ENCODE measurements around the gene LRMDA. TPM values are rescaled to one million over a fixed set of nuclear protein-coding genes. Genes with fewer than 3 reads are reported as not detected.

The LRMDA gene
- total RNA-seq, 5 donors from 2014 or later (not counting 1 experiment from before 2014, with no cell fraction given) = 0.30 to 1.2 TPM; not detected in 3

- Histone ChIP-seq H3K27me3 (replicated peaks in 1 of 2; ENCODE audit: control insufficient read depth in 2 of 2, extremely low read depth in 1 of 2, insufficient read depth in 2 of 2, low read length in 1 of 2) (peaks cover 0 to 4% of the 10 kb centered on the region in 2 experiments), H3K4me1 (ENCODE audit: control insufficient read depth in 1 of 2, extremely low read depth in 1 of 2, insufficient read depth in 2 of 2, low read length in 2 of 2) (no peaks in the 10 kb centered on the region), H3K36me3 (ENCODE audit: control insufficient read depth in 2 of 2, extremely low read depth in 1 of 2, insufficient read depth in 1 of 2, low read length in 1 of 2) (no peaks in the 10 kb centered on the region), H3K27ac (ENCODE audit: low read length) (no peak overlapping the region), H3K9me3 (no peaks in the 10 kb centered on the region), H3K4me3 (ENCODE audit: control insufficient read depth in 1 of 2, extremely low read depth in 1 of 2, low read length in 1 of 2) (no peak overlapping the region)
- DNase-seq (no peak), ATAC-seq (replicated peaks in 1 of 4) (no peak)
- H3K27ac Mint-ChIP-seq = no peak overlapping the region
- no peaks in the 10 kb centered on the region for H3K9me3 Mint-ChIP-seq
- no peaks in the 10 kb centered on the region for H3K4me1 Mint-ChIP-seq
- no peak overlapping the region for H3K4me3 Mint-ChIP-seq
- peaks cover 12 to 17% of the 10 kb centered on the region in 2 donors for H3K27me3 Mint-ChIP-seq
- H3K36me3 Mint-ChIP-seq = no peaks in the 10 kb centered on the region
- POLR2A ChIA-PET = interaction anchor here in 1 of 2 donors (0.7 kb wide), 1 partner anchor 56 kb away, joined by 3 read pairs; no protein-coding TSS in a partner anchor
- 64% methylated on average over 2 of the region's 3 CpGs for WGBS (ENCODE audit: insufficient coverage)
- CTCF ChIA-PET = no interaction called here
These were observed 231.3 kb downstream of the LRMDA start for GRCh38 chr10:75662715-75663114.

GRCh38 chr10:75663947-75664664 lies 232.7 kb downstream of the LRMDA start:
- H3K36me3 ChIP-seq (ENCODE audit: control insufficient read depth in 2 of 2, extremely low read depth in 1 of 2, insufficient read depth in 1 of 2, low read length in 1 of 2) = no peaks in the 10 kb centered on the region
- no peaks in the 10 kb centered on the region for H3K9me3 ChIP-seq
- ATAC-seq (replicated peaks in 1 of 4) (no peak), DNase-seq (no peak)
- H3K27me3 Mint-ChIP-seq = peaks cover 12 to 13% of the 10 kb centered on the region in 2 donors
- H3K36me3 Mint-ChIP-seq = no peaks in the 10 kb centered on the region
- H3K27ac ChIP-seq (ENCODE audit: low read length) = no peak overlapping the region
- H3K27ac Mint-ChIP-seq = no peak overlapping the region
- no peaks in the 10 kb centered on the region for H3K4me1 ChIP-seq (ENCODE audit: control insufficient read depth in 1 of 2, extremely low read depth in 1 of 2, insufficient read depth in 2 of 2, low read length in 2 of 2)
- 92% methylated on average over 2 of the region's 3 CpGs for WGBS (ENCODE audit: insufficient coverage)
- POLR2A ChIA-PET = no interaction called here
- CTCF ChIA-PET = no interaction called here
- H3K4me3 ChIP-seq (ENCODE audit: control insufficient read depth in 1 of 2, extremely low read depth in 1 of 2, low read length in 1 of 2) = no peak overlapping the region
- H3K4me1 Mint-ChIP-seq = no peaks in the 10 kb centered on the region
- H3K4me3 Mint-ChIP-seq = no peak overlapping the region
- no peaks in the 10 kb centered on the region for H3K27me3 ChIP-seq (replicated peaks in 1 of 2; ENCODE audit: control insufficient read depth in 2 of 2, extremely low read depth in 1 of 2, insufficient read depth in 2 of 2, low read length in 1 of 2)
- no peaks in the 10 kb centered on the region for H3K9me3 Mint-ChIP-seq

GRCh38 chr10:75664968-75665367 lies 233.5 kb downstream of the LRMDA start:
- ChIA-PET POLR2A (no interaction called here), CTCF (no interaction called here)
- WGBS (ENCODE audit: insufficient coverage) = 90% methylated on average over 2 of the region's 3 CpGs
- ATAC-seq (replicated peaks in 1 of 4) = no peak
- Mint-ChIP-seq H3K27ac (no peak overlapping the region), H3K9me3 (no peaks in the 10 kb centered on the region), H3K27me3 (peaks cover 9 to 12% of the 10 kb centered on the region in 2 donors), H3K4me1 (no peaks in the 10 kb centered on the region), H3K4me3 (no peak overlapping the region), H3K36me3 (no peaks in the 10 kb centered on the region)
- no peaks in the 10 kb centered on the region for H3K4me1 ChIP-seq (ENCODE audit: control insufficient read depth in 1 of 2, extremely low read depth in 1 of 2, insufficient read depth in 2 of 2, low read length in 2 of 2)
- no peak overlapping the region for H3K4me3 ChIP-seq (ENCODE audit: control insufficient read depth in 1 of 2, extremely low read depth in 1 of 2, low read length in 1 of 2)
- H3K36me3 ChIP-seq (ENCODE audit: control insufficient read depth in 2 of 2, extremely low read depth in 1 of 2, insufficient read depth in 1 of 2, low read length in 1 of 2) = no peaks in the 10 kb centered on the region
- H3K9me3 ChIP-seq = no peaks in the 10 kb centered on the region
- no peak overlapping the region for H3K27ac ChIP-seq (ENCODE audit: low read length)
- no peaks in the 10 kb centered on the region for H3K27me3 ChIP-seq (replicated peaks in 1 of 2; ENCODE audit: control insufficient read depth in 2 of 2, extremely low read depth in 1 of 2, insufficient read depth in 2 of 2, low read length in 1 of 2)
- DNase-seq = no peak

- no peak for DNase-seq
- POLR2A ChIA-PET = no interaction called here
These were observed 234.3 kb downstream of the LRMDA start for GRCh38 chr10:75665707-75666106.

GRCh38 chr10:75672111-75672671 lies 240.8 kb downstream of the LRMDA start:
- H3K27ac ChIP-seq (ENCODE audit: low read length) = no peak overlapping the region

More at GRCh38 chr10:75665707-75666106, 234.3 kb downstream of the LRMDA start:
- ATAC-seq (replicated peaks in 1 of 4) = no peak
- Mint-ChIP-seq H3K4me3 (no peak overlapping the region), H3K27me3 (peaks cover 9 to 12% of the 10 kb centered on the region in 2 donors), H3K36me3 (no peaks in the 10 kb centered on the region), H3K9me3 (no peaks in the 10 kb centered on the region), H3K27ac (no peak overlapping the region), H3K4me1 (no peaks in the 10 kb centered on the region)
- no peaks in the 10 kb centered on the region for H3K4me1 ChIP-seq (ENCODE audit: control insufficient read depth in 1 of 2, extremely low read depth in 1 of 2, insufficient read depth in 2 of 2, low read length in 2 of 2)
- H3K4me3 ChIP-seq (ENCODE audit: control insufficient read depth in 1 of 2, extremely low read depth in 1 of 2, low read length in 1 of 2) = no peak overlapping the region
- H3K36me3 ChIP-seq (ENCODE audit: control insufficient read depth in 2 of 2, extremely low read depth in 1 of 2, insufficient read depth in 1 of 2, low read length in 1 of 2) = no peaks in the 10 kb centered on the region
- CTCF ChIA-PET = no interaction called here
- no peaks in the 10 kb centered on the region for H3K27me3 ChIP-seq (replicated peaks in 1 of 2; ENCODE audit: control insufficient read depth in 2 of 2, extremely low read depth in 1 of 2, insufficient read depth in 2 of 2, low read length in 1 of 2)
- no peaks in the 10 kb centered on the region for H3K9me3 ChIP-seq
- H3K27ac ChIP-seq (ENCODE audit: low read length) = no peak overlapping the region

GRCh38 chr10:75672842-75673241 lies 241.4 kb downstream of the LRMDA start:
- DNase-seq = no peak
- H3K4me1 Mint-ChIP-seq = no peaks in the 10 kb centered on the region
- no CpG with 5 or more reads among the region's 4 CpGs for WGBS (ENCODE audit: insufficient coverage)
- no peaks in the 10 kb centered on the region for H3K9me3 ChIP-seq
- no peaks in the 10 kb centered on the region for H3K36me3 ChIP-seq (ENCODE audit: control insufficient read depth in 2 of 2, extremely low read depth in 1 of 2, insufficient read depth in 1 of 2, low read length in 1 of 2)
- no peak overlapping the region for H3K4me3 ChIP-seq (ENCODE audit: control insufficient read depth in 1 of 2, extremely low read depth in 1 of 2, low read length in 1 of 2)
- no peaks in the 10 kb centered on the region for H3K27me3 ChIP-seq (replicated peaks in 1 of 2; ENCODE audit: control insufficient read depth in 2 of 2, extremely low read depth in 1 of 2, insufficient read depth in 2 of 2, low read length in 1 of 2)
- CTCF ChIA-PET = no interaction called here
- H3K9me3 Mint-ChIP-seq = no peaks in the 10 kb centered on the region
- POLR2A ChIA-PET = no interaction called here
- peaks cover 10 to 16% of the 10 kb centered on the region in 2 donors for H3K27me3 Mint-ChIP-seq
- no peaks in the 10 kb centered on the region for H3K36me3 Mint-ChIP-seq
- H3K27ac Mint-ChIP-seq = no peak overlapping the region
- H3K4me3 Mint-ChIP-seq = no peak overlapping the region
- no peaks in the 10 kb centered on the region for H3K4me1 ChIP-seq (ENCODE audit: control insufficient read depth in 1 of 2, extremely low read depth in 1 of 2, insufficient read depth in 2 of 2, low read length in 2 of 2)
- ATAC-seq (replicated peaks in 1 of 4) = no peak
- H3K27ac ChIP-seq (ENCODE audit: low read length) = no peak overlapping the region

More at GRCh38 chr10:75672111-75672671, 240.8 kb downstream of the LRMDA start:
- DNase-seq (no peak), ATAC-seq (replicated peaks in 1 of 4) (no peak)
- Histone ChIP-seq H3K9me3 (no peaks in the 10 kb centered on the region), H3K27me3 (replicated peaks in 1 of 2; ENCODE audit: control insufficient read depth in 2 of 2, extremely low read depth in 1 of 2, insufficient read depth in 2 of 2, low read length in 1 of 2) (no peaks in the 10 kb centered on the region), H3K4me1 (ENCODE audit: control insufficient read depth in 1 of 2, extremely low read depth in 1 of 2, insufficient read depth in 2 of 2, low read length in 2 of 2) (no peaks in the 10 kb centered on the region), H3K36me3 (ENCODE audit: control insufficient read depth in 2 of 2, extremely low read depth in 1 of 2, insufficient read depth in 1 of 2, low read length in 1 of 2) (no peaks in the 10 kb centered on the region), H3K4me3 (ENCODE audit: control insufficient read depth in 1 of 2, extremely low read depth in 1 of 2, low read length in 1 of 2) (no peak overlapping the region)
- Mint-ChIP-seq H3K36me3 (no peaks in the 10 kb centered on the region), H3K27me3 (peaks cover 10 to 16% of the 10 kb centered on the region in 2 donors), H3K4me1 (no peaks in the 10 kb centered on the region), H3K9me3 (no peaks in the 10 kb centered on the region), H3K4me3 (no peak overlapping the region), H3K27ac (no peak overlapping the region)
- CTCF ChIA-PET = no interaction called here
- 40% methylated on average over 1 of the region's 4 CpGs for WGBS (ENCODE audit: insufficient coverage)
- POLR2A ChIA-PET = no interaction called here

All from T-cell (primary cell).